HFF-Myc (cell line): ENCODE results near the gene AGAP1.

Experiments
- DNase-seq: peaks from one replicate; pipeline ENCODE4 v3.0.0-alpha.2; 2011; ENCODE audit warnings: low read depth; ENCODE audit errors: extremely low read depth
- H3K4me3 ChIP-seq: replicated peaks from 2 replicates; pipeline ENCODE4 v1.5.1; 2011; ENCODE audit warnings: low read depth, mild to moderate bottlenecking, control low read depth, low read length
- TF ChIP-seq, protein P1 (sequence below): IDR thresholded peaks from 2 replicates; pipeline ENCODE4 v1.5.1; 2012; ENCODE audit warnings: mild to moderate bottlenecking, low read depth, low read length, control low read depth; ENCODE audit errors: missing control alignments

Gene AGAP1

DNA sequence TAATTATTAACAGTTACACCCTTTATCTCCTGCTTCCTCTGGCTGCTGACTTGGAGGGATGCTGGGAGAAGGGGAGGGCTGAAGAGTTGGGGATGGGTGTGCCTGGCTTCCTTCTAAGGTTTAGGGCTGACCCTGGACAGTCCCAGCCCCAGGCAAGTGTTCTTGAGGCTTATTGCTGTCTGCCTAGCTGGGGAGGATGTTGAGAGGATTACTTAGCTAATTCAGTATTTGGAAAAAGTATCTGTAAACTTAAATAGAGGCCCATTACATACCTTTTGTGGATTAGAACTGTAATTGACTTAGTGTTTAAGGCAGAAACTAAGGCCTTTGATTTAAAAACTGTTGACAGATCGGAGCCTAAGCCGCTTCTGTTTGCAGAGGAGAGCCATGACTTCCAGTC, 67.6 kb downstream of the AGAP1 start:
- no peak for DNase-seq
- TF ChIP-seq, protein P1, sequence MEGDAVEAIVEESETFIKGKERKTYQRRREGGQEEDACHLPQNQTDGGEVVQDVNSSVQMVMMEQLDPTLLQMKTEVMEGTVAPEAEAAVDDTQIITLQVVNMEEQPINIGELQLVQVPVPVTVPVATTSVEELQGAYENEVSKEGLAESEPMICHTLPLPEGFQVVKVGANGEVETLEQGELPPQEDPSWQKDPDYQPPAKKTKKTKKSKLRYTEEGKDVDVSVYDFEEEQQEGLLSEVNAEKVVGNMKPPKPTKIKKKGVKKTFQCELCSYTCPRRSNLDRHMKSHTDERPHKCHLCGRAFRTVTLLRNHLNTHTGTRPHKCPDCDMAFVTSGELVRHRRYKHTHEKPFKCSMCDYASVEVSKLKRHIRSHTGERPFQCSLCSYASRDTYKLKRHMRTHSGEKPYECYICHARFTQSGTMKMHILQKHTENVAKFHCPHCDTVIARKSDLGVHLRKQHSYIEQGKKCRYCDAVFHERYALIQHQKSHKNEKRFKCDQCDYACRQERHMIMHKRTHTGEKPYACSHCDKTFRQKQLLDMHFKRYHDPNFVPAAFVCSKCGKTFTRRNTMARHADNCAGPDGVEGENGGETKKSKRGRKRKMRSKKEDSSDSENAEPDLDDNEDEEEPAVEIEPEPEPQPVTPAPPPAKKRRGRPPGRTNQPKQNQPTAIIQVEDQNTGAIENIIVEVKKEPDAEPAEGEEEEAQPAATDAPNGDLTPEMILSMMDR, result no peak
- H3K4me3 ChIP-seq, result no peak overlapping the region

GRCh38 chr2:235562065-235562747, 68.4 kb downstream of the AGAP1 start:
- no peak for DNase-seq
- TF ChIP-seq, protein P1, result no peak

GRCh38 chr2:235563056-235563910, 69.4 kb downstream of the AGAP1 start:
- H3K4me3 ChIP-seq, result no peak overlapping the region
- DNase-seq, result no peak
- TF ChIP-seq, protein P1, result no peak

More at GRCh38 chr2:235562065-235562747, 68.4 kb downstream of the AGAP1 start:
- H3K4me3 ChIP-seq, result no peak overlapping the region

GRCh38 chr2:235564066-235564465, 70.2 kb downstream of the AGAP1 start:
- H3K4me3 ChIP-seq, result no peak overlapping the region
- DNase-seq, result no peak
- TF ChIP-seq, protein P1, result no peak

DNA sequence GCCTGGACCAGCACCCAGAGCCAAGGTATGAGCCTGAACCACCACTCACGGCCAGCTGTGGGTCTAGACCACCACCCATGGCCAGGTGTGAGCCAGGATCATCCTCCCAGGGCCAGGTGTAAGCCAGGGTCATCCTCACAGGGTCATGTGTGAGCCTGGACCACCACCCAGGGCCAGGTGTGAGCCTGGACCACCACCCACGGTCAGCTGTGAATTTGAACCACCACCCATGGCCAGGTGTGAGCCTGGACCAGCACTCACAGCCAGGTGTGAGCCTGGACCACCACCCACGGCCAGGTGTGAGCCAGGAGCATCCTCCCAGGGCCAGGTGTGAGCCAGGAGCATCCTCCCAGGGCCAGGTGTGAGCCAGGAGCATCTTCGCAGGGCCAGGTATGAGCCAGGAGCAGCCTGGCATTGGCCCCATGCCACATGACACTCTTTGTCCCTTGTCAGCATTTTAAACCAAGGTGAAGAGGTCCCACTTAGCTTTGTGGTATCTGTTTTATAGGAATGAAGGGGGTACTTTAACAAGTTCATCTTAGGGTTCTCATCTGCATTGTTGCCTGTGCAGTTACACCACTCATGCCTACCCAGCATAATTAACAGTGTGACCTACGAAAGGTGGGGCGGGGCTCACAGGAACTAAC, 71.2 kb downstream of the AGAP1 start:
- DNase-seq, result no peak
- H3K4me3 ChIP-seq, result no peak overlapping the region
- TF ChIP-seq, protein P1, result no peak

DNA sequence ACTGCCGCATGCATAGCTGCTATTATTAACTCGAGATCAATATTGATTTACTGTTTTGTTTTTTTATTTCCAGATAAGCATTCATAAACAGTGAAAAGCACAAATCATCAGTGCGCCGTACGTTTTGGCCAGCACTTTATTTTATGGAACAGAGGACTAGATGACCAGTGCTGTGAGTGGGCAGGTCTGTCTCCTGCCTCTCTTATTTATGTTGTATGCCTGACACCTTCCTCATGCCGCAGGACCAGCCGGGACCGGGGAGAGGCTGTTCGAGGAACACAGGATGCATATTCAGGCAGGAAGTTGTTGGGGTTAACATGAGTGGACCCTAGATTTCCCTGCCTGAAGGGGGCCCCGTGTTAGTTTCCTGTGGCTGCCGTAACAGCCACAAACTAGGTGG, 72.6 kb downstream of the AGAP1 start:
- TF ChIP-seq, protein P1, result no peak
- no peak overlapping the region for H3K4me3 ChIP-seq
- DNase-seq, result no peak
